ENCODE data around the gene SMARCC1.
"Not testable (repeated sequence)": the region's sequence is repeated elsewhere in the genome, so short reads cannot be mapped to it uniquely, and the experiment has no call there.

SMARCC1 gene

GRCh38 chr3:47781685-47782445 is at the start of gene SMARCC1:
Gene SMARCC1, minus strand, starts transcription at chr3:47781893. Its CDS starts 96 bp downstream, at chr3:47781797.
- peak; percentile 99 for DNase-seq (ENCODE audit: low spot score)

GRCh38 chr3:47829482-47829881 is 47.8 kb upstream of the SMARCC1 start:
- DNase-seq (ENCODE audit: low spot score), result not testable (repeated sequence)

GRCh38 chr3:47825590-47825989 is 43.9 kb upstream of the SMARCC1 start:
- no peak for DNase-seq (ENCODE audit: low spot score)

GRCh38 chr3:47824541-47825473 is 43.1 kb upstream of the SMARCC1 start:
- DNase-seq (ENCODE audit: low spot score), result peak; percentile 94

GRCh38 chr3:47817609-47818008 is 35.9 kb upstream of the SMARCC1 start:
- no peak for DNase-seq (ENCODE audit: low spot score)

- DNase-seq (ENCODE audit: low spot score), result no peak
These were observed 32.0 kb upstream of the SMARCC1 start for GRCh38 chr3:47813551-47814177.

GRCh38 chr3:47804577-47804976 is 22.9 kb upstream of the SMARCC1 start:
- no peak for DNase-seq (ENCODE audit: low spot score)

- no peak for DNase-seq (ENCODE audit: low spot score)
These were observed 21.9 kb upstream of the SMARCC1 start for GRCh38 chr3:47803480-47804025.

- peak; percentile 89 for DNase-seq (ENCODE audit: low spot score)
These were observed 21.2 kb upstream of the SMARCC1 start, which contains the start of gene DHX30 for GRCh38 chr3:47802734-47803479. Gene DHX30, plus strand, starts transcription at chr3:47803138. Its CDS starts 7,546 bp downstream, at chr3:47810684.

- DNase-seq (ENCODE audit: low spot score), result no peak
These were observed 18.0 kb upstream of the SMARCC1 start for GRCh38 chr3:47799733-47800132.

GRCh38 chr3:47794544-47794943 is 12.9 kb upstream of the SMARCC1 start:
- DNase-seq (ENCODE audit: low spot score), result no peak

- DNase-seq (ENCODE audit: low spot score), result no peak
These were observed 11.0 kb upstream of the SMARCC1 start for GRCh38 chr3:47792699-47793098.

GRCh38 chr3:47791193-47791855 is 9.6 kb upstream of the SMARCC1 start:
- no peak for DNase-seq (ENCODE audit: low spot score)

- DNase-seq (ENCODE audit: low spot score), result no peak
These were observed 2.0 kb upstream of the SMARCC1 start for GRCh38 chr3:47783673-47784072.

- DNase-seq (ENCODE audit: low spot score), result no peak
These were observed 984 bp upstream of the SMARCC1 start for GRCh38 chr3:47782446-47783308.

GRCh38 chr3:47780741-47781684 is 680 bp downstream of the SMARCC1 start:
- no peak for DNase-seq (ENCODE audit: low spot score)

GRCh38 chr3:47778746-47779145 is 2.9 kb downstream of the SMARCC1 start:
- DNase-seq (ENCODE audit: low spot score), result no peak

- DNase-seq (ENCODE audit: low spot score), result no peak
These were observed 8.9 kb downstream of the SMARCC1 start for GRCh38 chr3:47772788-47773187.

- no peak for DNase-seq (ENCODE audit: low spot score)
These were observed 9.6 kb downstream of the SMARCC1 start for GRCh38 chr3:47772047-47772446.
